Neural cell (in vitro differentiated cells): ENCODE results near the gene KIF23. TPM values are rescaled to one million over a fixed set of nuclear protein-coding genes. Genes with fewer than 3 reads are reported as not detected.

Experiments
- H2AFZ ChIP-seq: fragments of 200-600, 300-800 bp; sonication (generic), shearing (Covaris generic); 2 replicates; pipeline ENCODE4 v1.6.0; 2014; ENCODE audit warnings: low read depth, mild to moderate bottlenecking, antibody characterized with exemption, low read length, moderate library complexity
- H3F3A ChIP-seq: fragments of 200-600 bp; shearing (Covaris generic); 2 replicates; pipeline ENCODE4 v1.6.1; 2016; ENCODE audit warnings: mild to moderate bottlenecking, moderate library complexity, mixed read lengths, antibody characterized with exemption, low read length; ENCODE audit not compliant: insufficient read depth, poor library complexity, severe bottlenecking
- H3K27ac ChIP-seq: fragments of 200-600, 300-800 bp; sonication (generic), shearing (Covaris generic); 2 replicates; pipeline ENCODE4 v1.5.1; 2014; ENCODE audit warnings: mild to moderate bottlenecking, low read length, moderate library complexity
- H3K27me3 ChIP-seq: fragments of 300-800, 200-600 bp; sonication (generic), shearing (Covaris generic); 2 replicates; pipeline ENCODE4 v1.6.0; 2014; ENCODE audit warnings: mild to moderate bottlenecking, low read depth, low read length, moderate library complexity; ENCODE audit not compliant: insufficient read depth
- H3K36me3 ChIP-seq: fragments of 300-800, 200-600 bp; sonication (generic), shearing (Covaris generic); 2 replicates; pipeline ENCODE4 v1.5.1; 2014; ENCODE audit warnings: mild to moderate bottlenecking, antibody characterized with exemption, low read length, moderate library complexity; ENCODE audit not compliant: insufficient read depth
- H3K4me2 ChIP-seq: fragments of 300-800, 200-600 bp; sonication (generic), shearing (Covaris generic); 2 replicates; pipeline ENCODE4 v1.6.0; 2014; ENCODE audit warnings: mild to moderate bottlenecking, low read length
- H3K4me3 ChIP-seq: fragments of 300-800, 200-600 bp; sonication (generic), shearing (Covaris generic); 2 replicates; pipeline ENCODE4 v1.5.1; 2014; ENCODE audit warnings: mild to moderate bottlenecking, low read length, moderate library complexity
- H3K79me2 ChIP-seq: fragments of 200-600 bp; shearing (Covaris generic); replicated peaks from 2 replicates; pipeline ENCODE4 v1.6.0; 2014; ENCODE audit warnings: mild to moderate bottlenecking, low read length, moderate library complexity; ENCODE audit not compliant: insufficient read depth
- H3K9ac ChIP-seq: fragments of 300-800, 200-600 bp; sonication (generic), shearing (Covaris generic); 2 replicates; pipeline ENCODE4 v1.6.1; 2016; ENCODE audit warnings: mild to moderate bottlenecking, low read length, mixed read lengths
- H3K9me2 ChIP-seq: fragments of 200-600 bp; shearing (Covaris generic); 2 replicates; pipeline ENCODE4 v1.6.1; 2016; ENCODE audit warnings: mild to moderate bottlenecking, low read length, mixed read lengths; ENCODE audit not compliant: insufficient read depth
- H3K9me3 ChIP-seq: fragments of 200-600, 300-800 bp; sonication (generic), shearing (Covaris generic); 2 replicates; pipeline ENCODE4 v1.6.1; 2016; ENCODE audit warnings: mild to moderate bottlenecking, mixed run types, low read length, moderate library complexity, mixed read lengths
- H4K20me1 ChIP-seq: fragments of 200-600 bp; shearing (Covaris generic); 2 replicates; pipeline ENCODE4 v1.6.1; 2016; ENCODE audit warnings: mild to moderate bottlenecking, mixed run types; ENCODE audit not compliant: insufficient read depth
- EP300 ChIP-seq: fragments of 450-650 bp; conservative IDR thresholded peaks from 2 replicates; pipeline ENCODE4 v1.6.1; 2014; ENCODE audit warnings: antibody characterized with exemption, mild to moderate bottlenecking, moderate library complexity; ENCODE audit not compliant: poor library complexity, severe bottlenecking
- EZH2 ChIP-seq: fragments of 200-600, 300-800 bp; shearing (Covaris generic), sonication (generic); IDR thresholded peaks from 2 replicates; pipeline ENCODE4 v1.6.1; 2014; ENCODE audit warnings: antibody characterized with exemption, low read length, borderline replicate concordance, mild to moderate bottlenecking; ENCODE audit not compliant: insufficient read depth, poor library complexity, severe bottlenecking
- MXI1 ChIP-seq: fragments of 450-650 bp; conservative IDR thresholded peaks from 2 replicates; pipeline ENCODE4 v1.6.1; 2014; ENCODE audit warnings: antibody characterized with exemption, mild to moderate bottlenecking; ENCODE audit not compliant: poor library complexity, severe bottlenecking
- POLR2AphosphoS5 ChIP-seq: IDR thresholded peaks from 2 replicates; pipeline ENCODE4 v1.6.1; 2012
- RAD21 ChIP-seq: fragments of 450-650 bp; conservative IDR thresholded peaks from 2 replicates; pipeline ENCODE4 v1.6.1; 2014; ENCODE audit warnings: antibody characterized with exemption, mild to moderate bottlenecking, moderate library complexity
- REST ChIP-seq: IDR thresholded peaks from 2 replicates; pipeline ENCODE4 v1.6.1; 2012; ENCODE audit warnings: borderline replicate concordance
- SMC3 ChIP-seq: fragments of 450-650 bp; conservative IDR thresholded peaks from 2 replicates; pipeline ENCODE4 v1.6.1; 2014; ENCODE audit warnings: antibody characterized with exemption, mild to moderate bottlenecking, moderate library complexity; ENCODE audit not compliant: poor library complexity
- TAF1 ChIP-seq: IDR thresholded peaks from 2 replicates; pipeline ENCODE4 v1.6.1; 2012; ENCODE audit warnings: low read depth
- polyA plus RNA-seq: library from polyadenylated mRNA; depleted of rRNA; stranded (reverse); fragments of >200 nt; gene quantifications from 2 replicates; pipeline ENCODE4 v1.2.3, GENCODE V29; 2014
- TF ChIP-seq, protein P1 (sequence below): fragments of 450-650 bp; IDR thresholded peaks from 2 replicates; pipeline ENCODE4 v1.5.1; 2014; ENCODE audit warnings: antibody characterized with exemption, mild to moderate bottlenecking, moderate library complexity; ENCODE audit not compliant: poor library complexity, severe bottlenecking

The KIF23 gene
- polyA plus RNA-seq, 1 donor from 2014 or later: 1.7 TPM

GRCh38 chr15:69386284-69386683 is 27.9 kb upstream of the KIF23 start:
- Histone ChIP-seq H3K27me3 (no peaks in the 10 kb centered on the region), H3K79me2 (no peaks in the 10 kb centered on the region), H3K4me3 (no peak overlapping the region)

DNA sequence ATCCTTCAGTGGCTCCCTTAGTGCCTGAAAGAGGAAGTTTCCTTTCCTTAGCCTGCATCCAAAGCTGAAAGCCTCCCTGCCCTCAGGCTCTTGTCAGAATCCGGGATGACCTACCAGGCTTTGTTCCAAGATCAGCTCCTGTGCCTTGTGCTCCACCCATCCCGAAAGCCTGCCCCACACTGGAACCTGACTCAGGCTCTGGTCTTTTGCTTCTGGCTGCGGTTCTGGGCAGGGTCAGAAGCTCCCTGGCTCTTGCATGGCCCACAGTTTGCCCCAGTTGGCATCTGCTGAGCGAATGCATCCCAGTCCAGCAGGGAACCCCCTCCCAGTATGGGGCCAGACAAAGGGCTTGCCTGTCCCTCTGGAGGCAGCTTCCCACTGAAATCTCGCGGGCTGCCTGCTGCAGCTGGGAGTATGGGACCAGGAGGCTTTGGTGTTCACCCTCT is 25.9 kb upstream of the KIF23 start:
- H3K79me2 ChIP-seq: no peaks in the 10 kb centered on the region
- H3K9ac ChIP-seq: no peak overlapping the region
- TF ChIP-seq RAD21 (no peak), MXI1 (no peak), EP300 (no peak), EZH2 (no peak), POLR2AphosphoS5 (no peak)
- TF ChIP-seq, protein P1, sequence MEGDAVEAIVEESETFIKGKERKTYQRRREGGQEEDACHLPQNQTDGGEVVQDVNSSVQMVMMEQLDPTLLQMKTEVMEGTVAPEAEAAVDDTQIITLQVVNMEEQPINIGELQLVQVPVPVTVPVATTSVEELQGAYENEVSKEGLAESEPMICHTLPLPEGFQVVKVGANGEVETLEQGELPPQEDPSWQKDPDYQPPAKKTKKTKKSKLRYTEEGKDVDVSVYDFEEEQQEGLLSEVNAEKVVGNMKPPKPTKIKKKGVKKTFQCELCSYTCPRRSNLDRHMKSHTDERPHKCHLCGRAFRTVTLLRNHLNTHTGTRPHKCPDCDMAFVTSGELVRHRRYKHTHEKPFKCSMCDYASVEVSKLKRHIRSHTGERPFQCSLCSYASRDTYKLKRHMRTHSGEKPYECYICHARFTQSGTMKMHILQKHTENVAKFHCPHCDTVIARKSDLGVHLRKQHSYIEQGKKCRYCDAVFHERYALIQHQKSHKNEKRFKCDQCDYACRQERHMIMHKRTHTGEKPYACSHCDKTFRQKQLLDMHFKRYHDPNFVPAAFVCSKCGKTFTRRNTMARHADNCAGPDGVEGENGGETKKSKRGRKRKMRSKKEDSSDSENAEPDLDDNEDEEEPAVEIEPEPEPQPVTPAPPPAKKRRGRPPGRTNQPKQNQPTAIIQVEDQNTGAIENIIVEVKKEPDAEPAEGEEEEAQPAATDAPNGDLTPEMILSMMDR: no peak
- no peaks in the 10 kb centered on the region for H4K20me1 ChIP-seq
- no peaks in the 10 kb centered on the region for H3F3A ChIP-seq
- H3K36me3 ChIP-seq: no peaks in the 10 kb centered on the region
- H3K27me3 ChIP-seq: no peaks in the 10 kb centered on the region
- H2AFZ ChIP-seq: no peak overlapping the region
- no peaks in the 10 kb centered on the region for H3K9me3 ChIP-seq
- H3K4me3 ChIP-seq: no peak overlapping the region
- no peak overlapping the region for H3K4me2 ChIP-seq
- no peak overlapping the region for H3K27ac ChIP-seq
- no peaks in the 10 kb centered on the region for H3K9me2 ChIP-seq

More at GRCh38 chr15:69386284-69386683, 27.9 kb upstream of the KIF23 start:
- TF ChIP-seq POLR2AphosphoS5 (no peak), RAD21 (no peak), EZH2 (no peak), SMC3 (no peak), MXI1 (no peak), REST (no peak), TAF1 (no peak), EP300 (no peak)
- TF ChIP-seq, protein P1: no peak
- no peak overlapping the region for H2AFZ ChIP-seq
- H3K4me2 ChIP-seq: no peak overlapping the region
- no peak overlapping the region for H3K9ac ChIP-seq
- no peaks in the 10 kb centered on the region for H3F3A ChIP-seq
- no peak overlapping the region for H3K27ac ChIP-seq
- no peaks in the 10 kb centered on the region for H3K9me2 ChIP-seq
- no peaks in the 10 kb centered on the region for H3K9me3 ChIP-seq
- H3K36me3 ChIP-seq: no peaks in the 10 kb centered on the region
- H4K20me1 ChIP-seq: no peaks in the 10 kb centered on the region
